HFFc6 (cell line): Measurements from ENCODE around the gene MFSD12. TPM values are rescaled to one million over a fixed set of nuclear protein-coding genes. Genes with fewer than 3 reads are reported as not detected.

Experiments
- DNase-seq: peaks from one replicate; pipeline ENCODE4 v3.0.0-alpha.2; 2018
- H3K27ac Mint-ChIP-seq: 2 replicates; pipeline ENCODE4 v1.8.0; 2020; ENCODE audit warnings: mild to moderate bottlenecking, mixed read lengths
- H3K27me3 Mint-ChIP-seq: 2 replicates; pipeline ENCODE4 v1.8.0; 2021; ENCODE audit warnings: mild to moderate bottlenecking, moderate library complexity, mixed read lengths; ENCODE audit not compliant: insufficient read depth
- H3K36me3 Mint-ChIP-seq: 2 replicates; pipeline ENCODE4 v1.8.0; 2021; ENCODE audit warnings: low read depth, mixed read lengths
- H3K4me1 Mint-ChIP-seq: 2 replicates; pipeline ENCODE4 v1.8.0; 2020; ENCODE audit warnings: low read depth, mixed read lengths
- H3K4me3 Mint-ChIP-seq: 2 replicates; pipeline ENCODE4 v1.8.0; 2020; ENCODE audit warnings: mild to moderate bottlenecking, moderate library complexity, mixed read lengths
- H3K9me3 Mint-ChIP-seq: 2 replicates; pipeline ENCODE4 v1.8.0; 2020; ENCODE audit warnings: mild to moderate bottlenecking, mixed read lengths
- CTCF ChIP-seq: fragments of 200-600 bp; sonication (generic); IDR thresholded peaks from 2 replicates; pipeline ENCODE4 v1.5.0; 2021; ENCODE audit warnings: antibody characterized with exemption, mild to moderate bottlenecking
- total RNA-seq, 6 experiments: library from RNA; stranded (reverse); fragmentation: NEBNext Ultra II Directional; extraction: Animal tissue kit (Norgen Biotek cat#: 25700); gene quantifications; 2 replicates in 1 of 6; 3 replicates in 5 of 6; pipeline ENCODE4 v1.2.3, GENCODE V29; 2021

MFSD12 gene
- total RNA-seq, 6 experiments from 2014 or later = 75.1 to 101 (median 79.6) TPM

DNA sequence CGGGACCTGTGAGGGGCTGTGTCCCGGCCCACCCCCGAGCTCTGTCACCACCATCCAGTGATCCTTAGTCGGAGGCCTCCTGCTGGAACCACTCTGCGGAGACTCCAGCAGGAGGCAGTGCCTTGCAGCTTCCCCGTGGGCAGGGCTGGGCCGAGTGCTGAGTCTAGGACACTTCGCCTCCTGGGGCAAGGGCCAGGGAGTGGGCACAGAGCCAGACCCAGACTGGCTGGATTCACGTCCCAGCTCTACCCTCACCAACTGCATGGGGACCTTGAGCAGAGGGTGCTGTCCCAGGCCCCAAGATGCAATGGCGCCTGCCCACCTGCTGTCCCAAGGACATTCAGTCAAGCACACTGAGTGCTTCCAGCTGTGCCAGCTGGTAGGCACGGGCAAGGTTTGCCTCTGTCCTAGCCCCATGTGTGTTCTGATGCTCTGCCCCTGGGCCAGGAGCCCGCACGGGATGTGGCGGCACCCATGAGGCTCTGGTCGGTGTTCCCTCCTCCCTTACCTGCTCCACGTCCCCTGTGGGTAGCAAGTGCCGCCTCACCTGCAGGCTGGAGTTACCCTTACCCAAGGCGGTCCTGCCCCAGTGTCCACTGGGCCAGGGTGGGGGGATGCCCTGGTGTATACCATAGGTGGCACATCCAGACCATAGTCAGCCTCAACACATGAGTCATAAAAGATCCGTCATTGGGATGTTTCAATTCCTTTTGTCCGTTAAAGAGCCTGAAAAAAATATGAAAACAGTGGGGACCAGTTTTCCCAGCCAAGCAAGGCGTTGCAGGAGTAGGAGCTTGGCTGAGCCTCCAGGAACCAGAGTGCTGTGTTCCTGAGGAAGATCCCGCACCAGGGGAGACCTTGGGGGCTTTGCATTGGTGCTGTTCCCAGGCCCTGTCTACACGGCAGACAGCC is 43.9 kb downstream of the MFSD12 start:
- DNase-seq = no peak
- Mint-ChIP-seq H3K36me3 (peaks cover 11% of the 10 kb centered on the region), H3K4me3 (no peak overlapping the region), H3K27me3 (no peaks in the 10 kb centered on the region; the same call in 1 of the 2 replicates), H3K9me3 (no peaks in the 10 kb centered on the region), H3K4me1 (peaks cover 42% of the 10 kb centered on the region), H3K27ac (peak overlapping the region; percentile 54)
- TF ChIP-seq CTCF = no peak

DNA sequence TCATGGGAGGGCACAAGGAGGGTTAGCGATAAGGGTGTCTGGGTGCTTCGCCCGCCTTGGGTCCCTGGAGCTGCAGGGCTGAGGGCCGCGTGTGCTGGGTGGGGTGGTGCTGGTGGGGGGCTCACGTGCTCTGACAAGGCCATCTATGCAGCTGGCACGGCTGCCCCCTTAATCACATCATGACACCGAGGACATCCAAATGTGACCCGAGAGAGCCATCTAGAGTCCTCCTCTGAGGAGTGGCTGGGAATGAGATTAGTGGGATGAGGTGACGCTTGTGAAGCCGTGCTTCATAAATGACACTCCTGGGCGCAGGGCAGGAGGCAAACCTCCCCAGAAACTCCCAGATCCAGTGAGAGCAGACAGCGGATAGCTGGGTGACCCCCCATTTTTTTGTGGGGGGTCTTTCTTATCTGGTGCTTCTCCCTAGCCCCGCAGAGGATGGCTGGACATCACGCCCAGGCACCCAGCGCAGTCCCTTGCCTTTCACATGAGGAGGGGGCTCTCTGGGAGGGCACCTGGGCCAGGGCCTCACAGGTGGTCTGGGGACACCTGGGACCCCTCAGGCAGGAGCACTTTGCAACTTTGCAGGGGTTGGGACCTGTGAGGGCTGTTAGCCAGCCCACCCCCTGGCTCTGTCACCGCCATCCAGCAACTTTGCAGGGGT is 44.7 kb downstream of the MFSD12 start:
- peaks cover 11% of the 10 kb centered on the region for H3K36me3 Mint-ChIP-seq
- no peak overlapping the region for H3K4me3 Mint-ChIP-seq
- H3K27ac Mint-ChIP-seq = no peak overlapping the region
- H3K9me3 Mint-ChIP-seq = no peaks in the 10 kb centered on the region
- H3K4me1 Mint-ChIP-seq = peaks cover 46% of the 10 kb centered on the region
- no peaks in the 10 kb centered on the region; the same call in 1 of the 2 replicates for H3K27me3 Mint-ChIP-seq
- no peak for DNase-seq
- no peak for TF ChIP-seq CTCF

DNA sequence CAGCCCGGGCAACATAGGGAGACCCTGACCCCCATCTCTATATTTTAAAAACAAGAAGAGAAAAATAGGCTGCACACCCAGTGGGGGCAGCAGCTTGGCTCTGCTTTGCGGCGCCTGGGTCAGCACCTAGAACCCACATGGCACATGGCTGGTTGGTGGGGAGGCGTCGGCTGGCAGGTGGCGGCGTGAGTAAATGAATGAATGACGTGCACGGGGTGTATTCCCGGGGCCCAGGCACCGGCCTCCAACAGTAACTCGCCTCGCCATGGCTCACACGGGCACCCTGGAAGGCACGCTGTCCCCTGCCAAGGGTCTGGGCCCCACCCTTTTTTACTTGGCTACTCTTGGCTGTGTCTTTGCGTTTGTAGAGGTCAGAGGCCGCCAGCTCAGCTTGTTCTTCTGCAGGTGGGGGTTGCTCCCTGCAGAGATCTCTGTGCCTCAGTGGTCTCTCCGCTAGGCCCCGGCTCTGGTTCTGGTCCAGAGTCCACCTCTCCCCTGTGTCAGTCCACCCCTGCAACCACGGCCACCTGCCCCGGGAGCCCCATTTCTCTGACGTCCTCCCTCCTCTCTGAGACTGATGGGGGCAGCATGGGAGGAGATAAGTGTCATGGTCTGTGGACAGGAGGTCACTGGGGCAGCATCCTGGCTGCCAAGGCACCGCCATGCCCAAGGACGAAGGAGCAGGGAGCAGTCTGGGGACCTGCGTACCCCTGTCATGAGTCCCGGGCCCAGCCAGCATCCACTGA is 45.7 kb downstream of the MFSD12 start:
- Mint-ChIP-seq H3K9me3 (no peaks in the 10 kb centered on the region), H3K4me3 (no peak overlapping the region)
- no peak for TF ChIP-seq CTCF

GRCh38 chr19:3510727-3511126 is 46.7 kb downstream of the MFSD12 start:
- peaks cover 20% of the 10 kb centered on the region for H3K36me3 Mint-ChIP-seq
- TF ChIP-seq CTCF = no peak; the same call in 1 of the 2 replicates
- no peaks in the 10 kb centered on the region for H3K9me3 Mint-ChIP-seq
- H3K27me3 Mint-ChIP-seq = no peaks in the 10 kb centered on the region; the same call in 1 of the 2 replicates
- H3K4me3 Mint-ChIP-seq = no peak overlapping the region
- peaks cover 52% of the 10 kb centered on the region for H3K4me1 Mint-ChIP-seq
- DNase-seq = no peak
- H3K27ac Mint-ChIP-seq = peak overlapping the region; percentile 88

More for the DNA sequence above, 45.7 kb downstream of the MFSD12 start:
- H3K4me1 Mint-ChIP-seq = peaks cover 53% of the 10 kb centered on the region
- H3K36me3 Mint-ChIP-seq = peaks cover 19% of the 10 kb centered on the region
- no peaks in the 10 kb centered on the region; the same call in 1 of the 2 replicates for H3K27me3 Mint-ChIP-seq
- H3K27ac Mint-ChIP-seq = no peak overlapping the region
- DNase-seq = no peak

DNA sequence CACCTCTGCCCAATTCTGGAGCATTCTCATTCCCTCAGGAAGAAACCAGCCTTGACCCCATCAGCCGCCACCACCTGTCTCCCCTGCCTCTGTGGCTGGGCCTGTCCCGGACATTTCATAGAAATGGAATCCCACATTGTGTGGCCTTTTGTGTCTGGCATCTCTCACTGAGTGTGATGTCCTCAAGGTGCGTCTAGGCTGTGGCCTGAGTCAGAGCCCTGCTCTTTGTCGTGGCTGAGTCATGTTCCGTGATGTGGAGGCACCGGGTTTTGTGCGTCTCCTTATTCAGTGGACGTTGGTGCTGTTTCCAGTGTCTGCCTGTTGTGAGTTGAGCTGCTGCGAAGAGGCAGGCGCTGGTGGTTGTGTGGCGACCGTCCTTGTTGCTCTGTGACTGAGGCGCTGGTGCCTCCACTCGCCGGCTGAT is 47.8 kb downstream of the MFSD12 start:
- Mint-ChIP-seq H3K36me3 (peaks cover 20% of the 10 kb centered on the region), H3K27me3 (no peaks in the 10 kb centered on the region; the same call in 1 of the 2 replicates), H3K4me3 (peak overlapping the region; percentile 78), H3K9me3 (no peaks in the 10 kb centered on the region), H3K4me1 (peaks cover 52% of the 10 kb centered on the region), H3K27ac (peak overlapping the region; percentile 88)
- no peak for TF ChIP-seq CTCF
- peak; percentile 83 for DNase-seq
